ENCODE measurements around the gene FAM13A.

GRCh38 chr4:88793475-88793874 lies 263.5 kb downstream of the FAM13A start:
- TF ChIP-seq CTCF (IDR thresholded peaks at IDR 0.05; ENCODE audit: low read depth, low read length, poor library complexity, severe bottlenecking) (no peak), EZH2phosphoT487 (IDR thresholded peaks at IDR 0.05; ENCODE audit: borderline replicate concordance, low read length) (no peak)

Data from DOHH2 (cell line).